ENCODE results near the gene POLD2. TPM values are rescaled to one million over a fixed set of nuclear protein-coding genes. Genes with fewer than 3 reads are reported as not detected.

POLD2 gene
- total and polyA plus RNA-seq, 2 donors (not counting 3 experiments of a cell fraction or from before 2014, with no cell fraction given) = 96.5 to 122 TPM

DNA sequence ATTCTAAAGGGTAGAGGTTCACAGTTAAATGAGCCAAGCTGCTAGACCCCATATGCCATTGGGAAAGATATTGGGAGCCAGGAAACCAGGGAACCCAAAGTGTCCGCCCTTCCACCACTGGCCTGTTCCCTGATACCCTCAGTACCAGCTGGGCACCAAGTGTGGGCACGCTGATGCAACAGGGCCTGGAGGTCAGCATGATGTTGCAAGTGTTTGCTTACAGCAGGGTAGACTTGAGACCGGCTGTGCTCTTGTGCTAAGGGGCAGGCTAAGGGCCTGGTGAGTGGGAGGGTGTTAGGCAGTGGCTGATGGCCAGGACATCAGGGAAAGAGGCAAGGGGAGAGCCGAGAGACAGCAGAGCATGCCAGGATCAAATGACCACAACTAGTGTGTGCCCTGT is 38.8 kb upstream of the POLD2 start:
- DNase-seq (ENCODE audit: low read depth, low spot score) (no peak), FAIRE-seq (no peak)
- H3K36me3 ChIP-seq (ENCODE audit: control insufficient read depth in 2 of 2, extremely low read depth in 1 of 2, insufficient read depth in 2 of 2, low read length in 2 of 2) = no peaks in the 10 kb centered on the region
- H3K27me3 ChIP-seq (ENCODE audit: control insufficient read depth in 2 of 2, insufficient read depth in 2 of 2, low read length in 2 of 2) = peaks cover 19 to 27% of the 10 kb centered on the region in 2 experiments
- TF ChIP-seq, protein P1, sequence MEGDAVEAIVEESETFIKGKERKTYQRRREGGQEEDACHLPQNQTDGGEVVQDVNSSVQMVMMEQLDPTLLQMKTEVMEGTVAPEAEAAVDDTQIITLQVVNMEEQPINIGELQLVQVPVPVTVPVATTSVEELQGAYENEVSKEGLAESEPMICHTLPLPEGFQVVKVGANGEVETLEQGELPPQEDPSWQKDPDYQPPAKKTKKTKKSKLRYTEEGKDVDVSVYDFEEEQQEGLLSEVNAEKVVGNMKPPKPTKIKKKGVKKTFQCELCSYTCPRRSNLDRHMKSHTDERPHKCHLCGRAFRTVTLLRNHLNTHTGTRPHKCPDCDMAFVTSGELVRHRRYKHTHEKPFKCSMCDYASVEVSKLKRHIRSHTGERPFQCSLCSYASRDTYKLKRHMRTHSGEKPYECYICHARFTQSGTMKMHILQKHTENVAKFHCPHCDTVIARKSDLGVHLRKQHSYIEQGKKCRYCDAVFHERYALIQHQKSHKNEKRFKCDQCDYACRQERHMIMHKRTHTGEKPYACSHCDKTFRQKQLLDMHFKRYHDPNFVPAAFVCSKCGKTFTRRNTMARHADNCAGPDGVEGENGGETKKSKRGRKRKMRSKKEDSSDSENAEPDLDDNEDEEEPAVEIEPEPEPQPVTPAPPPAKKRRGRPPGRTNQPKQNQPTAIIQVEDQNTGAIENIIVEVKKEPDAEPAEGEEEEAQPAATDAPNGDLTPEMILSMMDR (IDR thresholded peaks at IDR 0.05; ENCODE audit: extremely low read depth in 1 of 2, insufficient read depth in 1 of 2, low read depth in 1 of 2, low read length in 2 of 2) = no peak
- TF ChIP-seq FOS (IDR thresholded peaks at IDR 0.05; ENCODE audit: borderline replicate concordance, insufficient read depth, low read length) (no peak), MYC (IDR thresholded peaks at IDR 0.05; ENCODE audit: low read depth, low read length) (no peak), POLR2AphosphoS5 (IDR thresholded peaks at IDR 0.05; ENCODE audit: insufficient read depth, low read depth, low read length) (no peak), POLR2A (IDR thresholded peaks at IDR 0.05; ENCODE audit: low read depth, low read length) (no peak), GATA2 (IDR thresholded peaks at IDR 0.05; ENCODE audit: insufficient read depth, insufficient read length, low read depth, low read length) (no peak), JUN (IDR thresholded peaks at IDR 0.05; ENCODE audit: borderline replicate concordance, insufficient read depth, insufficient read length, low read depth) (no peak), EZH2 (IDR thresholded peaks at IDR 0.05; ENCODE audit: borderline replicate concordance, low read depth, low read length, severe bottlenecking) (no peak)
- TF ChIP-seq, protein P2, sequence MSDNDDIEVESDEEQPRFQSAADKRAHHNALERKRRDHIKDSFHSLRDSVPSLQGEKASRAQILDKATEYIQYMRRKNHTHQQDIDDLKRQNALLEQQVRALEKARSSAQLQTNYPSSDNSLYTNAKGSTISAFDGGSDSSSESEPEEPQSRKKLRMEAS (IDR thresholded peaks at IDR 0.05; ENCODE audit: insufficient read depth, insufficient read length) = no peak
- H3K4me1 ChIP-seq (ENCODE audit: control insufficient read depth, extremely low read depth, insufficient read depth, low read length) = no peaks in the 10 kb centered on the region
- H3K9me1 ChIP-seq (replicated peaks; ENCODE audit: control insufficient read depth, extremely low read depth, insufficient read depth, low read length) = no peaks in the 10 kb centered on the region
- H3K4me2 ChIP-seq (ENCODE audit: insufficient read depth, low read length) = no peak overlapping the region
- POLR2A ChIA-PET = no interaction called here
- no peak overlapping the region for H2AFZ ChIP-seq (ENCODE audit: low read depth, low read length)
- intact Hi-C loops (cut with micrococcal nuclease) = no loop called here
- CTCF ChIA-PET = no interaction called here
- H3K9me3 ChIP-seq (replicated peaks; ENCODE audit: control insufficient read depth, insufficient read depth, low read length) = no peaks in the 10 kb centered on the region
- BruUV-seq (replicated peaks) = no TSS peak
- no peak overlapping the region for H3K4me3 ChIP-seq (replicated peaks in 1 of 3; ENCODE audit: insufficient read depth in 1 of 3, low read depth in 1 of 3, low read length in 3 of 3)
- dilution Hi-C loops (cut with MboI; ENCODE audit: extremely low pct_ligation_motif_present, low sequenced_read_pairs) = no loop called here
- no peaks in the 10 kb centered on the region for H4K20me1 ChIP-seq (replicated peaks; ENCODE audit: control insufficient read depth, extremely low read depth, insufficient read depth, low read length)
- no peak overlapping the region for H3K27ac ChIP-seq (ENCODE audit: insufficient read depth, low read depth, low read length)
- no peak overlapping the region for H3K9ac ChIP-seq (replicated peaks; ENCODE audit: extremely low read depth, insufficient read depth, low read length)
- no peaks in the 10 kb centered on the region for H3K79me2 ChIP-seq (ENCODE audit: control insufficient read depth, insufficient read depth, low read length)
